Amygdala (tissue), 56 donors: ENCODE data around the gene TXNDC17.
"Not testable (repeated sequence)": the region's sequence is repeated elsewhere in the genome, so short reads cannot be mapped to it uniquely, and the experiment has no call there.

Source experiments
- DNase-seq, 56 donors: peaks; one replicate each; lab custom pipeline; 2025; lab: John Stamatoyannopoulos, UW

TXNDC17 gene

DNA sequence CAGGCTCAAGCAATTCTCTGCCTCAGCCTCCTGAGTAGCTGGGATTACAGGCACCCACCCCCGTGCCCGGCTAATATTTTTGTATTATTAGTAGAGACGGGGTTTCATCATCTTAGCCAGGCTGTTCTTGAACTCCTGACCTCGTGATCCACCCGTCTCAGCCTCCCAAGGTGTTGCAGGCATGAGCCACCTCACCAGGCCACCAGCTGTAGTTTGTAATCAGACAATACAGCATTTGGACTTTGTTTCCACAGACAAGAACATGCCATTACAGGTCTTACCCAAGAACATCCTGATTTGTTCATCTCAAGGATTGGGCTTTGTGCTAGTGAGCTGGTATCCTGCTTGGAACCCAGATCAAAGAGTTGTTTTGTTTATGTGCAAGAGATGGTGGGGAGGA lies 40.8 kb downstream of the TXNDC17 start:
- DNase-seq: no peak

DNA sequence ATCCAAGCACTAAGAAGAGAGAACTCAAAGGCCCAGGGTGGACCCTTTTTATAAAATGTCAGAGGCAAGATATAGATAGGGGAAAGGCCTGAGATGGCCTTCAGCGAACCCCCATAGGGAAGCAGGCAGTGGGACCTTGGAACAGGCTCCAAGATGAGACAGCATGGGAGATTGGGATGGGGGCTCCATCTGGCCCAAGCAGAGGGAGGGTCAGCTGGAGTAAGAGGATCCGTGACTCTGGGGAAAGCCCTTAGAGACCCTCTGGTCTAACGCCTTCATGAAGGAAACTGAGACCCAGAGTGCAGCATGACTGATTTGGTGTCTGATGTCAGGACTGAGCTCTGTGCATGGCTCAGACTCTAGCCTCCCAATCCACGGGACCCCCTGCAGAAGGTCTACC lies 41.5 kb downstream of the TXNDC17 start:
- no peak for DNase-seq

DNA sequence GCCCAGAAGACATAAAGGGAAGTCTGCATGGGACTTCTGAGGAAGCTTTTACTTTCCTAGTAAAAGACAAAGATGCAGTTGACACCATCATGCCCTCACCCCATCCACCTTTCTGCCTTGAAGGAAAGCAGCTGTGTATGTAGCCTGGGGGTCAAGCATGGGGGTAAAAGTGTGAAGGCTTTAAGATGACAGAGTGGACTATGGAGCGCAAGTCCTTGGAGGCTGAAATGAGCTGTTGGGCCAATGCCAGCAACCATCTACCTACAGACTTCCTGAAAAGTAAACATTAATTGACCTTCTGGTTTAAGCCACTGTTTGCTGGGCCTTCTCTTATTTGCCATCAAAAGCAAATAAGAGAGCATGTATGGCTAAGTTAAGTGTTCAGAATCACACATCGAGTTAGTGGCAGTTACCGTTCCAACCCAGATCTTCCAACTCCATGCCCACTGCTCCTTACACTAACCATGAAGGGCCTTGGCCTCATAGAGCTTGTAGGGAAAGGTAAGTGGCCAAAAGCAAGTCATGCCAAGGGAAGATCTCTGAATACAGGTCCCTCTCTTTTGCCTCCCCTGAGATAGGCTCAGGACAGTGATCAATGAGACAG lies 42.3 kb downstream of the TXNDC17 start:
- no peak for DNase-seq

DNA sequence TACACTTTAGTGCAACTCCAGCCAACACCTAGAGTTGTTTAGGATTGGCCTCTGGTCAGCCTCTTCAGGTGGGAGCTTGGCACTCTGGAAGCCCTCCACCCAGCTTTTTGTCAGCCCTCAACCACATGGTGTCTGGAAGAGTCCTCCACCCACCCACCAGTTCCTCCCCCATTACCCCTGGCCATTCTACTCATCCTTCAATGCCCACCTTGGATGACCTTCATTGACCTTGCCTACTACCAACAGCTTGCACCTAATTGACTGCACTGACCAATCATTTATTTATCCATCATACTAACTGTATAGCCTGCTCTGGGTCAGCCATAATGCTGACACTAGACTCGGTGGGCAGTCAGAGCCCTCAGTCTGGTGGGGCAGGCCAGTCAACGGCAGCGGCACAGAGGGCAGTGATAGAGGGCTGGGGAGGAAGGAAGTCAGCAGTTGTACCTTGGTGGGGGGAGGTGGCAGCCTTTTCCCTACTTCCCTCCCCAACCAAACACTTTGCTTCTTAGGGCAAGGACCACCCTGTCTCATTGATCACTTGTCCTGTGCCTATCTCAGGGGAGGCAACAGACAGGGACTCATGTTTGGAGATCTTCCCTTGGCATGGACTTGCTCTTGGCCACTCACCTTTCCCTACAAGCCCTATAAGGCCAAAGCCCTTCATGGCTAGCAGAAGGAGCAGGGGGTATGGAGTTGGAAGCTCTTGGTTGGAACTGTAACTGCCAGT lies 43.0 kb downstream of the TXNDC17 start:
- no peak for DNase-seq

DNA sequence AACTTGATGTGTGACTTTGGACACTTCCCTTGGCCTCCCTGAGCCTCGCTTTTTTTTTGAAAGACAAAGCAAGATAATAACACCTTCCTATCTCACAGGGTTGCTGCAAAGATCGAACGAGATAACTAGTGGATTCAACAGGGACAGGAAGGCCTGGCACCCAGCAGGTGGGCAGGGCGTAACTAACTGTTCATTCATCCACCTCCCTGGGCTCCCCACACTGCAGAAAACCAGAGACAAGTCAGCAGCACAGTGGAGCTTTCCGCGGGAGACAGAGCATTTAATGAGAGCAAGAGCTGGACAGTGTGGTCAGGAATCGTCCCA lies 43.6 kb downstream of the TXNDC17 start:
- no peak for DNase-seq

DNA sequence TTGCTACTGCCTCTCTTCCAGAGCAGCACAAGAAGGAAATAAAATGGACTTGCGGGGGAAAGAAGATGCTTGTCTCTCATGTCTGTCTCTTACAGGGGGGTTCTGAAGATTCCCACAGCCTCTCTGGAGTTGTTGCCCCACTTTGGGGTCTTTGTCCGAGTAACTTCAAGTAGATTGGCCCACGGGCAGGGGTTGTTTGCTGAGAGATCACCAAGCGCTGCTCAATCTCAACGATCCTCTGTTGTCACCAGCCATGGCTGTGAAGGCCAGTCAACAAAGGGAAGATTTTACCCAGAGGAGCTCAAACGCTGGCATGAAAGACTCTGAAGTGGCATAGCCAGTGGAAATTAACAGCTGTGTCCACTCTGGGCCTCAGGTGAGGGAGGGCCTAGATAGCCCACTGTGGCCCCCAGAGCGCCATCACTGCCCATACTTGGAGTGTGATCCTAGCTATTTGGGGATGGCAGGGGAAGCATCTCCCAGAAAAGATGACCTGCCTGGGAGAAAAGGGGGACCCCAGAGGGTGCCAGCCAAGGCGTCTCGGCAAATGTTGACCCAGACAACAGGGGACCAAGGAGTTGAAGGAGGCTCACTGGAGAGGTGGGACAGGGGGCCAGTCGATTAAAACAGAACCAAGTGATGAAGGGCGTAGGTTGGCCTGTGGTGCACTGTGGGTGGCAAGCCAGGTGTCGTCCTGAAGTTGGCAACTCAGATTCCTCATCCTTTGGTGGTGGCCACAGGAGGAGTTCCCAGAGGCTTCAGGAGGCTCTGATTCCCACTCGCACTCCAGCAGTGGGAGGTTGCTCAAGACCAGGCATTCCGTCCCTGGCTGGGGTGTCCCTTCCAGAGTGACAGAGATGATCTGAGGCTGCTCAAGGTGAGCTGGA lies 44.3 kb downstream of the TXNDC17 start:
- no peak for DNase-seq

DNA sequence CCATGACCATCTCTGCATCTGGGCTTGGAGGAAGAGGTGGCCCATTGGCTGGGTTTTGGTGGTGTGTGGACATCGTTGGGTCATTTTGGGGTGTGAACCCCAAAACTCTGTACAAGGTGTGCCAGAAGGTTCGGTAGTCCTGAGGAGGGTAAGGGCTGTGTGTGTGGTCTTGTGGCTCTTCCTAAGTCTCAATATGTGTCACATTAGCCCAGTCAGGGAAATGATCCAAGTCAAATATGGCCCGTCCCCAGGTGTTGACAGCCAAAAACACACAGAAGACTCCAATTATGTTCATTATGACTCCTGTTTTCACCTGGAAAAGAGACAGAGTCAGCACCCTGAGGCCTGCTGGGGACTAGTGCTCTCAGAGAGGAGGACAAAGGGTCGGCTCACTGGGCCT lies 45.2 kb downstream of the TXNDC17 start:
- DNase-seq: no peak

DNA sequence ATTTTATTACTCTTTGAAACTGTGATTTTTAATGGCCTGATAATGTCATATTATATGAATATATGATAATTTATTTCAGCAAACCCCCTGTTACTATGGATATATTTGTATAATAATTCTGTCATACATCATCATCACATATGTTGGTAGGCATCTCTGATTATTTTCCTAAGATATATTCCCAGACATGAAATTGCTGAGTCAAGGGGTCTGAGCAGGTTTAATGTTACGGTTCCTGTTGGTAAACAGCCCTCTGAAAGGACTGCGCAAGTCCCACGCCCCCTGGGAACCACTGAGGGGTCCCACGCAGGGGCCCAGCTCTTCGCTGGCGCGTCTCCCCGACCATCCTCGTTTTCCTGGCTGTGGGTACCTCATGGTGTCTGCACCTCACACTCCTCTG lies 48.1 kb downstream of the TXNDC17 start:
- no peak for DNase-seq

DNA sequence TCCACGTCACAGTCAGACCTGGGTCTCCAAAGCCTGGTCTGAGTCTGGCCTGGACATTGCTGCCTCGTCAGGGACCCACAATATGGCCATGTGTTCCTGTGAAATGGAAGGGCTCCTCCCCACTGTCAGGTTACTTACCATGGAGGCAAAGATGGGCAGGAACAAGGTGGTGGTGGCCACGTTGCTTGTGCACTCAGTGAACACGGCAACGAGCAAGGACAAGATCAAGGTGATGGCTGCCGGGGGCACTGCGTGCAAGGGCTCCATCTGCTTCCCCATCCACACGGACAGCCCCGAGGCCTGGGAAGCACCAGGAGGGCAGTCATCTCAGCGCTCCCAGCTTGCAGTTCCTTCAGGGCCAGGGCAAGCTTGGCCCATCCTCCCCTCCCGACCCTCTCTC lies 49.8 kb downstream of the TXNDC17 start:
- DNase-seq: no peak

DNA sequence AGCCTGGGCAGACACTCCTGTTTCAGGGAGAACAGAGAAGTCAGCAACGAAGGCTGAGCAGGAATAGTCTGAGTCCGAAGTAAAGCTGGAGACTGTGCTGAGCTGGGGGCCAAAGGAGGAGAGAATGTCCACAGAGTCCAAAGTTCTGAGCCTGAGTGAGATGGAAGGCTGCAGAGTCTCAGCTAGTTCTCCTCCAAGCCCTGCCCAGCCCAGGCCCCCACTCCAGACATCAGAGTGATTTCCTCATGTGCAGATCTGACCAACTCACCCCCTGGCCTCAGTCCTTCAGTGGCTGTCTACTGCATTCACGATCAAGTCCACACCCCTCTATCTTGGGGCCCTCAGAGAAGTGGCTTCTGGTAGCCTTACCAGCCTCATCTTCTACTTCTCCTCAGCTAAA lies 50.7 kb downstream of the TXNDC17 start:
- DNase-seq: no peak

DNA sequence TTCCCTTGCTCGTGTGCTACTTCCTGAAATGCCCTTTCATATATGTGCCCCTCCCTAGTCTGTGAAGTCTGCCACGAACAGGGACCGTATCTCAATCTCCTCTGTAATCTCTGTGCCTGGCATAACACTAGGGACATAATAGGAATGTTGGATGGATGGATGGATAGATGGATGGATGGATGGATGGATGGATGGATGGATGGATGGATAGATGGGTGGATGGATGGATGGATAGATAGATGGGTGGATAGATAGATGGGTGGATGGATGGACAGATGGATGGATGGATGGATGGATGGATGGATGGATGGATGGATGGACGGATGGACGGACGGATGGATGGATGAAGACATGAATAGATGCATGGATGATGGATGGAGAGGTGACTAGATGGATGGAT lies 51.1 kb downstream of the TXNDC17 start:
- not testable (repeated sequence) for DNase-seq
